Esophagus squamous epithelium (tissue), 5 donors: ENCODE results near the gene CIBAR2. TPM values are rescaled to one million over a fixed set of nuclear protein-coding genes. Genes with fewer than 3 reads are reported as not detected.

ENCODE experiments used
- DNase-seq: peaks from one replicate; lab custom pipeline; 2025; lab: John Stamatoyannopoulos, UW
- H3K27ac ChIP-seq, 4 donors: fragments of 200-600 bp; sonication (generic); one replicate each; pipeline ENCODE4 v1.5.1; 2016 to 2019; ENCODE audit warnings: mild to moderate bottlenecking in 1 of 4
- H3K27me3 ChIP-seq, 4 donors: fragments of 200-600 bp; sonication (generic); 1 replicate in 3 of 4; 2 replicates in 1 of 4; pipeline versions ENCODE4 v1.5.1 to v1.6.0; 2017 to 2021; ENCODE audit warnings: antibody characterized with exemption in 1 of 4
- H3K36me3 ChIP-seq, 3 donors: fragments of 200-600 bp; sonication (generic); one replicate each; pipeline ENCODE4 v1.5.1; 2016 to 2019
- H3K4me1 ChIP-seq, 3 donors: fragments of 200-600 bp; sonication (generic); one replicate each; pipeline ENCODE4 v1.5.1; 2017 to 2019
- H3K4me3 ChIP-seq, 4 donors: fragments of 200-600 bp; sonication (generic); 1 replicate in 3 of 4; 2 replicates in 1 of 4; pipeline ENCODE4 v1.5.1; 2016 to 2019; ENCODE audit warnings: mild to moderate bottlenecking in 2 of 4, moderate library complexity in 1 of 4
- H3K9me3 ChIP-seq, 3 donors: fragments of 200-600 bp; sonication (generic); one replicate each; pipeline ENCODE4 v1.5.1; 2016 to 2019
- CTCF ChIP-seq, 6 experiments: fragments of 450-650 bp in 4 of 6; fragments of 200-600 bp in 2 of 6; sonication (generic) in 2 of 6; IDR thresholded peaks; one replicate each; pipeline ENCODE4 v1.5.1; 2016 to 2019; ENCODE audit warnings: antibody characterized with exemption in 6 of 6, mild to moderate bottlenecking in 4 of 6, moderate library complexity in 4 of 6
- POLR2A ChIP-seq, 4 donors: fragments of 450-650 bp; IDR thresholded peaks; one replicate each; pipeline ENCODE4 v1.6.1; 2017; ENCODE audit warnings: antibody characterized with exemption in 4 of 4, mild to moderate bottlenecking in 4 of 4, moderate library complexity in 3 of 4
- WGBS, 2 donors: methylation state at CpG; one replicate each; pipeline ENCODE4 v1.1.5; 2018; 5-methylcytosine and 5-hydroxymethylcytosine counted together
- intact Hi-C: fragments of 100-400 bp; cut with DNase I; formaldehyde crosslinking; loops from one replicate; pipeline ENCODE4 v1.15.0; 2022
- total RNA-seq, 4 donors: library from RNA; depleted of rRNA; stranded (reverse); fragments of >200 nt; gene quantifications; one replicate each; pipeline ENCODE4 v1.1.0, GENCODE V29; 2016
- donor health status: DM: yes; HTN: yes; CAD: no.

CIBAR2 gene
- total RNA-seq, 4 donors from 2014 or later, result not detected

- no peaks in the 10 kb centered on the region for H3K27me3 ChIP-seq
- H3K36me3 ChIP-seq, result peaks cover 5 to 47% (median 10%) of the 10 kb centered on the region in 3 donors
- 40 to 55% methylated on average over 17 to 21 of the region's 33 CpGs for whole genome bisulfite sequencing, 2 donors
- no peaks in the 10 kb centered on the region for H3K9me3 ChIP-seq
- peaks cover 0 to 26% (median 8%) of the 10 kb centered on the region in 3 donors for H3K4me1 ChIP-seq
- H3K4me3 ChIP-seq, result no peak overlapping the region
- TF ChIP-seq POLR2A (IDR thresholded peaks at IDR 0.05) (no peak), CTCF (IDR thresholded peaks at IDR 0.05) (no peak)
- H3K27ac ChIP-seq, result no peak overlapping the region
- DNase-seq, result no peak
- intact Hi-C loops, result loop anchor here (10.0 kb wide), 1 partner anchor 118 kb away; no protein-coding TSS in a partner anchor
Measured at GRCh38 chr16:85082173-85083050, 29.9 kb downstream of the CIBAR2 start.

- Histone ChIP-seq H3K9me3 (no peaks in the 10 kb centered on the region), H3K4me1 (peaks cover 0 to 22% (median 7%) of the 10 kb centered on the region in 3 donors), H3K36me3 (peaks cover 5 to 47% (median 10%) of the 10 kb centered on the region in 3 donors), H3K27ac (no peak overlapping the region), H3K27me3 (no peaks in the 10 kb centered on the region), H3K4me3 (no peak overlapping the region)
- DNase-seq, result no peak
- intact Hi-C loops, result loop anchor here (10.0 kb wide), 1 partner anchor 117 kb away; no protein-coding TSS in a partner anchor
- TF ChIP-seq POLR2A (IDR thresholded peaks at IDR 0.05), result no peak
- no peak for TF ChIP-seq CTCF (IDR thresholded peaks at IDR 0.05)
- WGBS, 2 donors, result 83 to 88% methylated on average over 3 to 8 of the region's 15 CpGs
Measured at GRCh38 chr16:85081765-85082164, 30.5 kb downstream of the CIBAR2 start.

DNA sequence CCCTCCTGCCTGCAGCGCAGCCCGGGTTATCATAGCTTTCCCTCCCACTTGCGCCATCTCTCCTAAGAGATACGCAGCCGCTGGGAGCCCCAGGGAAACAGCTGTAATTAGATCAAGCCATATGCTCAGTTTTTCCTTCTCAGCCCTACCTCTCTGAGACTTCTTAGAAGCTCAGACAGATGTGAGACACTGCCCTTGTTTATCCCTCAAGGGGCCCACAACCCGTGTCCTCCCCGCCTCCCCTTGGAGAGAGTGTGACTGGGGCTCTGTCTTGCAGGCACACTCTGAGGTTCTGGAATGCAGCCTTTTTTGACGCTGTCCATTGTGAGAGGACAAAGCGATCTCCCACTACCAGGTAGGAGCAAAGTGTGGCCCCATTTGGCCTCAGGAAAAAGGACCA is 31.2 kb downstream of the CIBAR2 start:
- 82 to 90% methylated on average over 5 to 9 of the region's 9 CpGs for WGBS, 2 donors
- Histone ChIP-seq H3K27me3 (no peaks in the 10 kb centered on the region), H3K9me3 (no peaks in the 10 kb centered on the region)

GRCh38 chr16:85079785-85080570 is 32.3 kb downstream of the CIBAR2 start:
- peaks cover 0 to 16% (median 2%) of the 10 kb centered on the region in 3 donors for H3K4me1 ChIP-seq
- H3K4me3 ChIP-seq, result no peak overlapping the region
- no peak for DNase-seq
- no peak for TF ChIP-seq CTCF (IDR thresholded peaks at IDR 0.05)
- no peak for TF ChIP-seq POLR2A (IDR thresholded peaks at IDR 0.05)
- WGBS, 2 donors, result 83 to 91% methylated on average over 13 to 15 of the region's 22 CpGs
- H3K36me3 ChIP-seq, result peaks cover 5 to 64% (median 10%) of the 10 kb centered on the region in 3 donors
- H3K27me3 ChIP-seq, result no peaks in the 10 kb centered on the region
- intact Hi-C loops, result loop anchor here (10.0 kb wide), 1 partner anchor 115 kb away; no protein-coding TSS in a partner anchor
- H3K9me3 ChIP-seq, result no peaks in the 10 kb centered on the region
- H3K27ac ChIP-seq, result no peak overlapping the region

More for the DNA sequence above, 31.2 kb downstream of the CIBAR2 start:
- Histone ChIP-seq H3K36me3 (peaks cover 5 to 54% (median 10%) of the 10 kb centered on the region in 3 donors), H3K4me3 (no peak overlapping the region), H3K4me1 (peaks cover 0 to 16% (median 2%) of the 10 kb centered on the region in 3 donors), H3K27ac (no peak overlapping the region)
- TF ChIP-seq CTCF (IDR thresholded peaks at IDR 0.05) (no peak), POLR2A (IDR thresholded peaks at IDR 0.05) (no peak)
- intact Hi-C loops, result loop anchor here (10.0 kb wide), 1 partner anchor 116 kb away; no protein-coding TSS in a partner anchor
- DNase-seq, result no peak
